Central memory CD4-positive, alpha-beta T cell (primary cell): Measurements from ENCODE around the gene ABCG1.

ENCODE experiments used
- DNase-seq: peaks from one replicate; pipeline ENCODE4 v3.0.0; 2022

ABCG1 gene

DNA sequence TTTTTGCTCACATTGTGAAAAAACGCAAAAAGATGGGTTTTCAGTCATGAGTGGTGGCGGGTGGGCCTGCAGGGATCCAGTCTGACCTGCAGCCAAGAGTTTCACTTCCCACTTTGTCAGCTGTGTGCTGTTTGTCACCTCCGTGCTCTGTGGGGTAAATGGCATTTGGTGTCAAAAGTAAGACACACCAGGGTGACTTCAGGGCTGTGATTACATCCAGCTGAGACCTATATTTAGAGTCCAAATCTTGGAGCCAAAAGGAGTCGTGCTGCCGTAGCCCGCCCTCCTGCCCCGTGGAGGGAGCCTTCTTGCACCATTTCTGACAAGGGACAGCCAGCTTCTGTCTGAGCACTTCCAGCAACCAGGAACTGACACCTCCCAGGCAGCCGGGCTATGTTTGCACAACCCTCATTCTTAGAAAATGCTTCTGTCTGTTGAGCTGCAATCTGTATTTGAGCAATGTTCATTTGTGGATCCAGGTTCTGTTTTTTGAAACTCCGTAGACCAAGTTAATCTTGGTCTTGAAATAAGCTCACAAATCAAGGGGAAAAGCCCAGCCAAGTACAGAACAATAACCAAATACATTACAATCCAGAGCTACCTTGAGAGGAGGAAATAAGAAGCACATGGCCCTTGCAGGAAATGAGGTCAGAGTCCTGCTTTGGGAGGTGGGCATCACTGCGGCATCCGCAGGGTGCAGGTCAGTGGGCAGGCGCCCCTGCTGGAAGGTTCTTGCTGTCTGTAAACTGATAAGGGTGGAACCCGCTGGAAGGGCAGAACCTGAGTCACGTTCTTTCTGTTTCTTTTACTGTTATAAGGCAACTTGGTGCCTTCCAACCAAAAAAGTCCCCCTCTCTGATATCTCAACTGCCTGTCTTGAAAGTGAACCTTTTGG lies 14.4 kb downstream of the ABCG1 start:
- DNase-seq, result peak; percentile 88

DNA sequence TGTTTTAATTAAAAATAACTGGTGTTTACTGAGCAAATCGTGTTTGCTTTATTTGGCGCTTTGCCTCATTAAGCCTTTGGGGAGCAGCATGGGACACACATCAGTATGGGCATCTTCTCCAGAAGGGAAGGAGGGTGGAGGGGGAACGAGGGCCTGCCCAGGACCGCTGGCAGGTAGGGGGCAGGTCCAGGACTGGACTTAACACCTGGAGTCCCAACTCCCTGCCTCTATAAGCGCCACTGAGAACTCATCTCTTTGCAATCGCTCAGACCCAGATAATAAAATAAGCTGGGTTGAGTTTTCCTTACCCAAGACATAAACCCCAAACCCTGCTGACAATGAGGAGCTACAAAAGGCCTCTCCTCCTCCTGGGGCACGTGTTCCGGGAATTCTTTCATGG lies 15.1 kb downstream of the ABCG1 start:
- DNase-seq, result no peak

- peak; percentile 91 for DNase-seq
Observed at GRCh38 chr21:42234464-42235241, 15.7 kb downstream of the ABCG1 start.

- DNase-seq, result no peak
Observed at GRCh38 chr21:42235593-42235992, 16.7 kb downstream of the ABCG1 start.

- no peak for DNase-seq
Observed at GRCh38 chr21:42236014-42236413, 17.1 kb downstream of the ABCG1 start.

DNA sequence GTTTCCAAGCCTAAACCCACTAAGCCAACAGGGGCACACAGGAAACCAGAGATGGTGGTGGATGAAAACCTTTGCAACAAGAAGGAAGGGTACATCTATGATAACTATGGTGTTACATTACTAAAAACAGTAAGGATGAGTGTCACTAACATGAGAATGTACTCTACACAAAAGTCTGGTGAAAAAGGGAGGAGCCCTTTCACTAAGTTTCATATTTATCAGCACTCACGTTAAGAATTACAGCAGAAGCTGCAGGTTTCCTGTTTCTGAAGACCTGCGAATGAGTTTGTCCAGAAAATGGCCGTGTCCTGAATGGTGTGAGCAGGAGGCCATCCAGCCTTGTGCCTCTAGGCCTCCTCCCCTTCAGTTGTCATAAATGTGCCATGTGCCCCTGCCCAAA lies 17.8 kb downstream of the ABCG1 start:
- peak; percentile 19 for DNase-seq

GRCh38 chr21:42237161-42237560 lies 18.2 kb downstream of the ABCG1 start:
- DNase-seq, result no peak

DNA sequence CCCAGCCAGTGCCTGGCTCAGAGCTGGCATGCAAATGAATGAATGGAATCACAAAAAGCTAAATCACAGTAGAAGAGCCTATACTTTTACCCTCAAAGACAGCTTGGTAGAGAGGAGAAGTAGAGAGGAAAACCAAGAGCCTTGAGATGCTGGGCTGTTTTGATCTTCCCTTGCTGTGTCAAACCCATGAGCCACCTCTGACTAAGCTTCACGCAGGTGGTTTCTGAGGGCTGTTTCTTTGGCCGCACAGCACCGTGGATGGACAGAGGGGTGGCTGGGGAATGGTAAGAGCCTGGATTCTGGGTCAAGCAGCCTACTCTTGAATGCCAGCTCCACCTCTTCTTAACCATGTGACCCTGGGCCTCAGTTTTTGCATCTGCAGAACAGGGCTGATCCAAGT lies 18.6 kb downstream of the ABCG1 start:
- DNase-seq, result peak; percentile 32

DNA sequence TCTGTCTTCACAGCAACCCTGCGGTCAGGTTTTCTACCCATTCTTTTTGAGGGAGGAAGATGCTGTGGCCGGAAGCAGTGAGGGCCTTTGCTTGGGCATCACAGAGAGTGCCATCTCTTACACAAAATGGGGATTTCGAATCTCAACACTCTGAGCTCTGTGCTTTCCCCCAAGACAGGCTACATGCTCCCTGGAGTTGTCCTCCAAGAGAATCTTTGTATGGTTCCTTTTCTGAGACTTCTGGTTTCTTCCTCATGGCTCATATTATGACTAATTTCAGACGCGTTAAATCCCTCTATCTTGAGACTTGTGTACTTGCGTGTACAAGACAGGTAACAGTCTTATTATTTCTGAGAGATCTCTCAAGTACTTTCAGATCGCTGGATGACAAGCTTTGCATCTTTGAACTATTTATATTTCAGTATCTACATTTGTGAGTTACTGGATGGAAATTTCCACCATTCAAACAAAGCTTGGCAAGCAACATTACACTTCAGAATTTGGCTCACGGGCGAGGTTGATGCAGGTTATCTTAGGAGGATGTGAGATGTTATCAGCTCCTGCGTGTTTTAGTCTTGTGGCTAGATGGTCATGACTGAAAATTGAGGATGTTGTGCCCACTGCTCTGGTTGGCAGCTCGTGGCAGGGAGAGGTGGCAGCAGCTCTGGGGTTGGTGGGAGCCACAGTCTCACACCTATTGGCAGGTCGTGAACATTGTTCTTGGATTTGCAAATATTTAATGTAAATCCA lies 19.4 kb downstream of the ABCG1 start:
- peak; percentile 87 for DNase-seq

DNA sequence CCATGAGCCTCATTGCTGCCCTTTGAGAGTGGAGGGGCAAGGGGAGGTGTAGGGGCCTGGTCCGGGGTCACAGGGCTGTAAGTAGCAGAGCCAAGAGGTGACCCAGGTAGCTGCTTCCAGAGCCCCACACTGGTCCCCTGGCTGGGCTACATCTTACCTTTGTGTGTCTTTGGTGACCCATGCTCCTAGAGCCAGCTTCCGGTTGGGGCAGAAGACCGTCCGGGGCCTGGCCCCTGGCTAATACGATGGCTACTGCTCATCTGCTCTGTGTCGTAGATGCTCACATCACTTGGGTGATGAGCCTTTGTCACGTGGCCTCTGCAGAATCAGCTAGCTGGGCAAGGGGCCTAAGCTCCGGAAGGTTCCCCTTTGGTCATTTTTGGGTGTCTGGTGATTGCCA lies 20.6 kb downstream of the ABCG1 start:
- no peak for DNase-seq

- DNase-seq, result no peak
Observed at GRCh38 chr21:42239973-42240372, 21.0 kb downstream of the ABCG1 start.

GRCh38 chr21:42242611-42243010 lies 23.7 kb downstream of the ABCG1 start:
- no peak for DNase-seq

DNA sequence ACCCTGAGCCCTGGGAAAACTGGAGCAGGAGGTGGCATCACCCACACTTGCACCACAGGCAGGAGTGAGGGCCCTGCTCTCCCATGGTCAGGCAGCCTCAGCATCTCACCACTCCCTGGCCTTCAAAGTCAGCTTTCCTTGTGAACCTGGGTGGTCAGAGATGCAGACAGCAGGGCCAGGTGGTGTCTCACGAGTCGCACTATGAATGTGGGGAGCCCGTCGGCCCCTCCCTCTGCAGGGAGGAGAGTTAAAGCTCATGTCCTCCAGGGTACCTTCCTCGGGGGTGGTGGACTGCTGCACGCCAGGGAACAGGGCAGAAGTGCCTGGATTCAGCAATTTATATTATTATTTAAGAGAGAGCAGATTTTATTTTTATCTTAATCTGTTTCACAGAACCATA lies 24.1 kb downstream of the ABCG1 start:
- DNase-seq, result no peak

GRCh38 chr21:42245331-42246193 lies 26.6 kb downstream of the ABCG1 start:
- DNase-seq, result no peak

DNA sequence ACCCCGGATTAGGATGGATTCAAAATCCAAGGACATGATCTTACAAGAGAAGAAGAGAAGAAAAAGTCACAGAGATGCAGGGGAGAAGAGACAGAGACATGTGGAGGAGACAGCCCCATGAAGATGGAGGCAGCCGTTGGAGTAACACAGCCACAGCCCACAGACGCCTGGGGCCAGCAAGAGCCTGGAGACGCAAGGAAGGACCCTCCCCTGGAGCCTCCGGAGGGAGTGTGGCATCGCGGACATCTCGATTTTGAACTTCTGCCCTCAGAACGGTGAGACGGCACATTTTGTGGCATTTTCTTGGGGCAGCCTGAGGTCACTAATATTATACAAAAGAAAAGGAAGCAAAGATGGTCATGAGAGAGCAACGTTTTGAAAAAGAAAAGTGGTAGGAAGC lies 28.8 kb downstream of the ABCG1 start:
- no peak for DNase-seq

- DNase-seq, result no peak
Observed at GRCh38 chr21:42248241-42248640, 29.3 kb downstream of the ABCG1 start.

DNA sequence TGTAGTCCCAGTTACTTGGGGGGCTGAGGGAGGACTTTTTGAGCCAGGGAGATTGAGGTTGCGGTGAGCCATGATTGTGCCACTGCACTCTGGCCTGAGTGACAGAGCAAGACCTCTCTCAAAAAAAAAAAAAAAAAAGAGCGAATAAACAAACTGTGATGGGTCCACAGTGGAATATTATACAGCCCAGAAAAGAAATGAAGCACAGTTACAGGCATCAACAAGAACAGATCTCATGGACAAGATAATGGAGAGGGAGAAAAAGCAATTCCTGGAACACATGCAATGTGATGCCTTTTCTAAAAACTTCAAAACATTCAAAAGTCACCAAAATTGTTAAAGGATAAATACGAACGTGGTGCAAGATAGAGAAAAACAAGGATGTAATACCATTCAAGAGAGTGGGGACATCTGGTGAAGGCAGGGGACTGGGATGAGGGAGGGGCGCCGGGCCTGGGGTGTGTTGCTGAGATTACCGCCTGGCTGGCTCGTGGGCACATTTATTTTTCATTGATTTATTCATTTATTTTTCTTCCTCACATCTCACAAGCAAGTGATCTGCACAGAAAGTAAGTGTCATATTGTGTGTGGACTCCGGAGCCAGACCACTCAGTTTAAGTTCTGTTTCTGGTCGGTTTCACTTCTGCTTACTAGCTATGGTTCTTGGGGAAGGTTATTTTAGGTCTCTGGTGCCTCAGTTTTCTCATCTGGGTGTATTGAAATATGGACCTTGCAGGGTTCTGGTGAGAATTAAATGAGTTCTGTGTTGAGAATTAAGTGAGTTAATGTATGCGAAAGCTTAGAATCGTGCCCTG lies 30.1 kb downstream of the ABCG1 start:
- DNase-seq, result no peak

DNA sequence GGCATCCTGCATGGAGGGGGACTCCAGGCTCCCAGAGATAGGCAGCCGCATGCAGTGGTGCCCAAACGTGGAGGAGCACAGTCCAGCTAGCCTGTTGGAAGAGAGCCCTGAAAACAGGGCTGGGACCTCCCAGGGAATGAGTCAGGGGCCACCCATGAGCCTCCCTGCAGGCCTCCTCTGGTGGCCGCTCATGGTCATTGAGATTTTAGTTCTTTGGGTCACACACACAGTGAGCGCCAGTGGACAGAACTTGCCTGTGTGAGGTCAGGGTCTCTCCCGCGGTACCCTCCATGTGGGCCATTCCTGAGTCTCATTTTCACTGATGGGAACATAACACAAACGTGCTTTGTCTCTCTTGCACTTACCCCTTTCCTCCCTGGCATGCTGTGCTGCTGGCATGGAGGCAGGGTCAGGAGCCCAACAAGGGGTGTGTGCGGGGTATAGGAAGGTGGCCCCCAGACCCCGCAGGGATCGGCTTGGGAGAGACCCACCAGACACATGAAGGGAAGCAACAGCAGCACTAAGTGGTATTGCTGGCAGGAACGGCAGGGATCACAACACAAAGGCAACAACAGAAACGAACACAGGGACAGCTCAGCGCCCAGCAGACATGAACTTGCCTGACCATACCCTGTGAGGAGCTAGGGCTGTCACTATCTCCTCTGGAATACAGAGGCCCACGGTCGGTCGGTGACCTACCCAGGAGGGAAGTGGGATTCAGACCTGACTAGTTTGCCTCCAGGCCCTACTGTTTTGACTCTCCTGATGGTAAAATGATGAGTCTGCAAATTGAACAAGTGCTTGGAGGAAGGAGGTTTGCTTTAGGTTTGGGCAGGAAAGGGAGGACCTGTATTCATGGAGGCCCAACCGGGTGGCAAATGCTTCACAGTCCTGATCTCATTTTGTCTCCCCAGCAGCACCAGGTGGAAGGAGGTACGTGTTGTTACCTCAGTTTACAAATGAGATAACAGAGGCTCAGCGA lies 31.8 kb downstream of the ABCG1 start:
- no peak for DNase-seq

DNA sequence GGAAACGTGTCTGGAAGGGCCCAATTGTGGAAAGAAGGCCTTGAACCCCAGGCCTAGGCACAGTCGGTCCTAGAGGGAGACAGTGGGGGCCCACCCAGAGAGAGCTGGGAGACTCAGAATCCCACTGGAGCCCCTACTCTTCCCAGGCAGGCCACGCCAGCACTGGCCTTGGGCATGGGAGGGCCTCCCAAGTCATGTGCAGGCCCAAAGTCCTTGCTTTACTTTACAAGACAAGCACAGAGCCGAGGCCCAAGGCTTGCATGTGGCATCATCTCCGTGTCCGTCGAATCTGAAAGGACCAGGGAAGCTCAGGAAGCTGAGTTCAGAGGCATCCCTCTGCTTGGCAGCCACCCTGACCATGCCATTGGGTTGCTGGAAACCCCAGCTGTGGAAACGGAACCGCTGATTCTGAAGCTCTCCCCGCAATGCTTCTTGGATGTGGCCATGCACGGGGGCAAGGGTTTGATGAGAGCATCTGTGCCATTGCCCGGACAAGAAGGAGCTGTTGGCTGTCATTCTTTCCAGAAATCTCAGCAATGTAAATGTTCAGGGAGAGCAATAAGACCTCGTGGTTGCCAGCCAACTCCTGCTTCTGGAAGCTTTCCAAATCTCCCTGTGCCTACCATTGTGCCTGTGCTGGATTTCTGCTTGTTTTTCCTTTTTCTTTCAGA lies 32.8 kb downstream of the ABCG1 start:
- no peak for DNase-seq

DNA sequence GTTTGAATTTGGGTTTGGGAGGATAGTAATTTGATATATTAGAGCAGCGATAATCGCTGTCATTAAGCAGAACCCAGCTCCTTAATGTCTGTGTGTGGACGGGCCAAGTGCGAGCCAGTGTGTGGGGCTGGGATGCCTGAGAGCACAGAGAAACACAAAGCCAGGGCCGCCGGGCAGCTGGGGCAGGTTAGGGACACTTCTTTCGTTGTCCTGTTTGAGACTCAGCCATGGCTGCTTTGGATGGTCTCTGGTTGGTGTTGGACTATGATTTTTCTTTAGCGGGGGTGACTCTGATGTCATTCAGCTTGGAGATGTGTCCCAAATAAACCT lies 33.4 kb downstream of the ABCG1 start:
- DNase-seq, result no peak
